ENCODE data around the gene SCGB1D4. TPM values are rescaled to one million over a fixed set of nuclear protein-coding genes. Genes with fewer than 3 reads are reported as not detected.

Gene SCGB1D4
- total RNA-seq (2022; extraction: Qiagen RNA extraction; ENCODE audit: low read depth) = not detected in 5 replicates

GRCh38 chr11:62298975-62299374, at the start of gene SCGB1D4:
SCGB1D4 (minus strand) TSS chr11:62299075; CDS start chr11:62299010, 65 bp downstream.

GRCh38 chr11:62337303-62338181, 38.7 kb upstream of the SCGB1D4 start, which contains the start of gene ASRGL1:
ASRGL1 (plus strand) TSS chr11:62337448; CDS start chr11:62337978, 530 bp downstream.

GRCh38 chr11:62269654-62270278, 29.1 kb downstream of the SCGB1D4 start, which contains the start of gene SCGB2A2:
SCGB2A2 (plus strand) TSS chr11:62270158; CDS start chr11:62270217, 59 bp downstream.

Other genes with a start within 250 kb of the SCGB1D4 start
- 48.8 to 59.2 TPM (median 57.7 TPM) in 5 replicates for gene INCENP, start 175.1 kb downstream of the SCGB1D4 start, total RNA-seq (2022; extraction: Qiagen RNA extraction; ENCODE audit: low read depth)
- not detected in 5 replicates for gene SCGB1D1, start 108.9 kb downstream of the SCGB1D4 start, total RNA-seq (2022; extraction: Qiagen RNA extraction; ENCODE audit: low read depth)
- not detected in 5 replicates for gene SCGB2A1, start 90.4 kb downstream of the SCGB1D4 start, total RNA-seq (2022; extraction: Qiagen RNA extraction; ENCODE audit: low read depth)
- gene SCGB1D2, start 56.8 kb downstream of the SCGB1D4 start, total RNA-seq (2022; extraction: Qiagen RNA extraction; ENCODE audit: low read depth) = not detected in 5 replicates
- gene SCGB2A2, start 28.9 kb downstream of the SCGB1D4 start, total RNA-seq (2022; extraction: Qiagen RNA extraction; ENCODE audit: low read depth) = not detected in 5 replicates
- gene ASRGL1, start 38.4 kb upstream of the SCGB1D4 start, total RNA-seq (2022; extraction: Qiagen RNA extraction; ENCODE audit: low read depth) = 10.1 to 16.0 TPM (median 12.6 TPM) in 5 replicates
- gene SCGB1A1, start 120.0 kb upstream of the SCGB1D4 start, total RNA-seq (2022; extraction: Qiagen RNA extraction; ENCODE audit: low read depth) = not detected in 5 replicates
- 153 to 206 TPM (median 176 TPM) in 5 replicates for gene AHNAK, start 247.7 kb upstream of the SCGB1D4 start, total RNA-seq (2022; extraction: Qiagen RNA extraction; ENCODE audit: low read depth)

All from A549 treated with CpdA at 1 μM for 4 hours (cell line).